Heart left ventricle (tissue), 16 donors: ENCODE data around the gene ELMOD3. TPM values are rescaled to one million over a fixed set of nuclear protein-coding genes. Genes with fewer than 3 reads are reported as not detected.
"Not testable (repeated sequence)": the region's sequence is repeated elsewhere in the genome, so short reads cannot be mapped to it uniquely, and the experiment has no call there.

Experiments used
- ATAC-seq, 4 donors: fragments of 200-7000 bp; cut with Tn5 transposase; one replicate each; pipeline ENCODE4 v1.9.1; 2020 to 2022; ENCODE audit warnings: moderate library complexity in 4 of 4, mild to moderate bottlenecking in 3 of 4, moderate number of reproducible peaks in 1 of 4
- DNase-seq, 5 donors: peaks; one replicate each; pipeline ENCODE4 v3.0.0-alpha.2; 2020
- H3K27ac ChIP-seq, 12 donors: fragments of 200-600 bp; sonication (generic) in 4 of 12; one replicate each; pipeline versions ENCODE4 v1.5.0 to v1.8.0; 2016 to 2022; ENCODE audit warnings: mild to moderate bottlenecking in 2 of 12
- H3K27me3 ChIP-seq, 9 donors: fragments of 200-600 bp; sonication (generic) in 2 of 9; one replicate each; pipeline versions ENCODE4 v1.5.1 to v1.8.0; 2016 to 2022; ENCODE audit warnings: mild to moderate bottlenecking in 3 of 9
- H3K36me3 ChIP-seq, 9 donors: fragments of 200-600 bp; sonication (generic) in 2 of 9; one replicate each; pipeline versions ENCODE4 v1.5.0 to v1.8.0; 2018 to 2022; ENCODE audit warnings: mild to moderate bottlenecking in 2 of 9
- H3K4me1 ChIP-seq, 12 donors: fragments of 200-600 bp; sonication (generic) in 4 of 12; one replicate each; pipeline versions ENCODE4 v1.5.0 to v1.8.0; 2016 to 2022; ENCODE audit warnings: mild to moderate bottlenecking in 3 of 12
- H3K4me3 ChIP-seq, 12 donors: fragments of 200-600 bp; sonication (generic) in 4 of 12; one replicate each; pipeline versions ENCODE4 v1.5.0 to v1.8.0; 2017 to 2022; ENCODE audit warnings: mild to moderate bottlenecking in 9 of 12, moderate library complexity in 4 of 12
- H3K9me3 ChIP-seq, 12 donors: fragments of 200-600 bp; sonication (generic) in 4 of 12; one replicate each; pipeline versions ENCODE4 v1.5.0 to v1.8.0; 2016 to 2022; ENCODE audit warnings: mild to moderate bottlenecking in 1 of 12
- CTCF ChIP-seq, 12 donors: fragments of 200-600 bp; sonication (generic) in 4 of 12; IDR thresholded peaks; one replicate each; pipeline versions ENCODE4 v1.5.0 to v1.8.0; 2018 to 2022; ENCODE audit warnings: antibody characterized with exemption in 12 of 12, mild to moderate bottlenecking in 5 of 12
- POLR2A ChIP-seq, 2 donors: fragments of 450-650 bp; IDR thresholded peaks; one replicate each; pipeline ENCODE4 v1.6.1; 2017; ENCODE audit warnings: antibody characterized with exemption in 2 of 2, mild to moderate bottlenecking in 2 of 2, moderate library complexity in 2 of 2
- WGBS, 4 donors: extraction: QIAGEN DNeasy Blood & Tissue Kit in 2 of 4; methylation state at CpG; one replicate each; pipeline versions ENCODE4 v1.1.5 to v1.1.7; 2013 to 2018; 5-methylcytosine and 5-hydroxymethylcytosine counted together
- intact Hi-C, 10 donors: fragments of 100-400 bp; cut with DNase I; formaldehyde crosslinking; loops; one replicate each; pipeline versions ENCODE4 v1.11.1 to v1.14.2; 2022
- polyA plus RNA-seq, 2 donors: library from polyadenylated mRNA; stranded (reverse); fragments of 200-250 nt; gene quantifications; one replicate each; pipeline ENCODE4 v1.2.3, GENCODE V29; 2013
- total RNA-seq, 9 donors: library from RNA; depleted of rRNA in 2 of 9; stranded (reverse); fragments of >200 nt in 2 of 9; fragmentation: NEBNext Ultra II Directional in 3 of 9; extraction: Animal tissue kit (Norgen Biotek cat#: 25700) in 3 of 9; gene quantifications; one replicate each; pipeline versions ENCODE4 v1.1.0 to v1.2.4, GENCODE V29; 2016 to 2023
- donor health status: ischemic (EF 13 %, LVEDD 7.1; RV severe dilation, severe dysfunction).
- donor health status: healthy with polysubstance abuse.
- donor health status: DM: no; HTN: yes; CAD: no.
- donor health status: DM: no; HTN: no; CAD: no.
- donor health status: ischemic (EF 25% LVEDD 6.9; RV normal size, moderate dysfunction).
- donor health status: ischemic (EF 25% LVEDD 5.7; RV mildly dilated, moderate dysfunction).
- donor health status: healthy.
- donor health status: DM: yes; HTN: yes; CAD: no.
- donor health status: ischemic (EF 35%, LVEDD 5.7; RV mildly dilated, moderate dysfunction).
- donor health status: nonischemic (EF 11% LVEDD 7.7; RV severe dilation, severe dysfunction).
- donor health status: DM: yes; HTN: yes; CAD: no.
- donor health status: PGD.
- donor health status: ischemic (EF 29% LVEDD 5.4; RV normal size, mild dysfunction).
- donor health status: nonischemic (EF 23%, LVEDD 6.1; RV moderate dilation, normal function).

The ELMOD3 gene
- total and polyA plus RNA-seq, 11 donors, result 6.0 to 18.0 (median 10.2) TPM

GRCh38 chr2:85410584-85411404 is 56.2 kb downstream of the ELMOD3 start:
- Histone ChIP-seq H3K27me3 (peaks cover 0 to 12% (median 5%) of the 10 kb centered on the region in 9 donors), H3K9me3 (no peaks in the 10 kb centered on the region), H3K27ac (peak overlapping the region in 1 of 12 donors; percentile 84), H3K4me3 (peak overlapping the region in 1 of 12 donors; percentile 57), H3K4me1 (peaks cover 0 to 72% (median 8%) of the 10 kb centered on the region in 12 donors), H3K36me3 (no peaks in the 10 kb centered on the region)
- TF ChIP-seq CTCF (IDR thresholded peaks at IDR 0.05) (no peak), POLR2A (IDR thresholded peaks at IDR 0.05) (no peak)
- intact Hi-C loops, result no loop called here
- DNase-seq (peak in 1 of 5 donors; percentile 4), ATAC-seq (no peak)
- WGBS, 4 donors, result 87 to 92% (median 90%) methylated on average over 13 of the region's 13 CpGs

GRCh38 chr2:85411405-85411748 is 56.8 kb downstream of the ELMOD3 start:
- no peaks in the 10 kb centered on the region for H3K36me3 ChIP-seq
- intact Hi-C loops, result no loop called here
- TF ChIP-seq POLR2A (IDR thresholded peaks at IDR 0.05) (no peak), CTCF (IDR thresholded peaks at IDR 0.05) (no peak)
- no peak overlapping the region for H3K27ac ChIP-seq
- peaks cover 0 to 72% (median 8%) of the 10 kb centered on the region in 12 donors for H3K4me1 ChIP-seq
- no peaks in the 10 kb centered on the region for H3K9me3 ChIP-seq
- WGBS, 4 donors, result 93 to 96% (median 93%) methylated on average over 5 of the region's 5 CpGs
- no peak overlapping the region for H3K4me3 ChIP-seq
- ATAC-seq, result no peak
- peak in 1 of 5 donors; percentile 20 for DNase-seq
- peaks cover 0 to 12% (median 5%) of the 10 kb centered on the region in 9 donors for H3K27me3 ChIP-seq

GRCh38 chr2:85413592-85414420 is 59.2 kb downstream of the ELMOD3 start:
- intact Hi-C loops, result no loop called here
- H3K4me3 ChIP-seq, result peak overlapping the region; percentile 17 to 61 (median 48)
- 7 to 9% (median 8%) methylated on average over 35 to 44 of the region's 44 CpGs for WGBS, 4 donors
- H3K27me3 ChIP-seq, result peaks cover 0 to 12% (median 5%) of the 10 kb centered on the region in 9 donors
- peaks cover 0 to 57% (median 12%) of the 10 kb centered on the region in 12 donors for H3K4me1 ChIP-seq
- no peaks in the 10 kb centered on the region for H3K9me3 ChIP-seq
- DNase-seq (peak in 1 of 5 donors; percentile 66), ATAC-seq (peak in 2 of 4 donors; percentile 16 to 39)
- TF ChIP-seq CTCF (IDR thresholded peaks at IDR 0.05), result peak in 1 of 12 donors; percentile 6
- TF ChIP-seq POLR2A (IDR thresholded peaks at IDR 0.05), result no peak
- H3K36me3 ChIP-seq, result no peaks in the 10 kb centered on the region
- H3K27ac ChIP-seq, result peak overlapping the region in 2 of 12 donors; percentile 18 to 29

- intact Hi-C loops, ATAC-seq, H3K9me3 ChIP-seq, H3K27ac ChIP-seq, H3K4me3 ChIP-seq, H3K36me3 ChIP-seq: not testable (repeated sequence)
- WGBS, 4 donors, result 86 to 100% (median 91%) methylated on average over 5 of the region's 5 CpGs
- Histone ChIP-seq H3K4me1 (peaks cover 5 to 57% (median 17%) of the 10 kb centered on the region in 12 donors), H3K27me3 (peaks cover 0 to 12% (median 5%) of the 10 kb centered on the region in 9 donors)
- peak in 1 of 5 donors; percentile 8 for DNase-seq
These were observed 59.8 kb downstream of the ELMOD3 start for GRCh38 chr2:85414421-85414759.
